ENCODE data around the gene OR56A4.

OR56A4 gene, protein sequence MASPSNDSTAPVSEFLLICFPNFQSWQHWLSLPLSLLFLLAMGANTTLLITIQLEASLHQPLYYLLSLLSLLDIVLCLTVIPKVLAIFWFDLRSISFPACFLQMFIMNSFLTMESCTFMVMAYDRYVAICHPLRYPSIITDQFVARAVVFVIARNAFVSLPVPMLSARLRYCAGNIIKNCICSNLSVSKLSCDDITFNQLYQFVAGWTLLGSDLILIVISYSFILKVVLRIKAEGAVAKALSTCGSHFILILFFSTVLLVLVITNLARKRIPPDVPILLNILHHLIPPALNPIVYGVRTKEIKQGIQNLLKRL

DNA sequence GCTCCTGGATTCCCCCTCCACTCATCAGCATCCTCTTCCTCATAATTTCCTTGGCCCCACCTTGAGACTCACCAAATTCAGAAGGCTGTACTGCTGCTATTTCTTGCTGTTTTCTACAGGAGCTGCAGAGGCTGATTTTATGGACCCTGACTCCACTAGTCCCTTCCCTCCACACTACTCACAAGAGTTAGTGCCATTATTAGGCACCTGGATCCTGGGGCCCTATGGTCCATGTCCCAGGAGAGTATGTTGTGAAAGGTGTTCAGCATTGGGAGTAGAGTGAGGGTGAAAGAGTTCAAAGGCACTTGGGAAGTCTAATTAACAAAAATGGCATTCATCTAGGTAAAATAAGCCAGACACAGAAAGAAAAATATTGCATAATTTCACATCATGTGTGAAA, at the start of gene OR56A4:
Gene OR56A4 (minus strand): TSS at position 101 of the 400 bp plus-strand sequence. CDS start 3,954 bp downstream, outside the sequence.
- Histone ChIP-seq H3K4me1 (ENCODE audit: low read length) (no peaks in the 10 kb centered on the region), H3K9ac (ENCODE audit: low read length) (no peak within 1 kb of the TSS), H3K27me3 (replicated peaks; ENCODE audit: insufficient read depth, low read length) (no peaks in the 10 kb centered on the region), H3K27ac (ENCODE audit: low read length) (no peak within 1 kb of the TSS), H3K9me2 (replicated peaks; ENCODE audit: insufficient read depth, low read length) (no peaks in the 10 kb centered on the region), H3K36me3 (replicated peaks; ENCODE audit: insufficient read depth, low read length) (no peaks in the 10 kb centered on the region), H4K20me1 (ENCODE audit: insufficient read depth, low read length) (no peaks in the 10 kb centered on the region), H2AFZ (ENCODE audit: low read length) (no peak within 1 kb of the TSS), H3K4me3 (ENCODE audit: low read length) (no peak within 1 kb of the TSS), H3K9me3 (replicated peaks; ENCODE audit: insufficient read depth, low read length) (no peaks in the 10 kb centered on the region), H3K4me2 (ENCODE audit: low read depth, low read length) (no peak within 1 kb of the TSS), H3K79me2 (ENCODE audit: low read length) (no peaks in the 10 kb centered on the region), H3F3A (ENCODE audit: insufficient read depth, low read length) (no peaks in the 10 kb centered on the region)
- DNase-seq = no peak
- TF ChIP-seq EZH2phosphoT487 (IDR thresholded peaks at IDR 0.05; ENCODE audit: low read length) (no peak), EZH2 (optimal IDR thresholded peaks at IDR 0.05; ENCODE audit: low read depth, low read length) (no peak)
- TF ChIP-seq, protein P1, sequence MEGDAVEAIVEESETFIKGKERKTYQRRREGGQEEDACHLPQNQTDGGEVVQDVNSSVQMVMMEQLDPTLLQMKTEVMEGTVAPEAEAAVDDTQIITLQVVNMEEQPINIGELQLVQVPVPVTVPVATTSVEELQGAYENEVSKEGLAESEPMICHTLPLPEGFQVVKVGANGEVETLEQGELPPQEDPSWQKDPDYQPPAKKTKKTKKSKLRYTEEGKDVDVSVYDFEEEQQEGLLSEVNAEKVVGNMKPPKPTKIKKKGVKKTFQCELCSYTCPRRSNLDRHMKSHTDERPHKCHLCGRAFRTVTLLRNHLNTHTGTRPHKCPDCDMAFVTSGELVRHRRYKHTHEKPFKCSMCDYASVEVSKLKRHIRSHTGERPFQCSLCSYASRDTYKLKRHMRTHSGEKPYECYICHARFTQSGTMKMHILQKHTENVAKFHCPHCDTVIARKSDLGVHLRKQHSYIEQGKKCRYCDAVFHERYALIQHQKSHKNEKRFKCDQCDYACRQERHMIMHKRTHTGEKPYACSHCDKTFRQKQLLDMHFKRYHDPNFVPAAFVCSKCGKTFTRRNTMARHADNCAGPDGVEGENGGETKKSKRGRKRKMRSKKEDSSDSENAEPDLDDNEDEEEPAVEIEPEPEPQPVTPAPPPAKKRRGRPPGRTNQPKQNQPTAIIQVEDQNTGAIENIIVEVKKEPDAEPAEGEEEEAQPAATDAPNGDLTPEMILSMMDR (IDR thresholded peaks at IDR 0.05; ENCODE audit: low read length) = no peak

DNA sequence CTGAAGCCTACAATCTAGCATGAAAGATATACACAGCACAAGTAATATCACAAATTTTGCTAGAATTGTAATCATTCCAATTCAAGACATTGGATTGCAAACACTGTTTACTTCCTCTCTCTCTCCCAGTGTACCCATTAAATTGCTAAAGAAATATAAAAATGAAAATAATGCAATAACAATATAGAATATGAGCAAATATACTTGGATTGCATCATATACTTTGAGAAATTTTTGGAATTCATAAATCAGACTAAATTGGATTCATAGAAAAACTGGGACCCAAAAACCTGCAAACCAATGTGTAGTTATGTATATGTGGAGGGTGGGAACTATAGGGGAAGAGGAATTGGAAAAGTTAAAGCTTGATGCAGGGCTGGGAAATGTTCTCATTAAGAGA, 48.8 kb upstream of the OR56A4 start:
- Histone ChIP-seq H3K9ac (ENCODE audit: low read length) (no peak overlapping the region), H4K20me1 (ENCODE audit: insufficient read depth, low read length) (no peaks in the 10 kb centered on the region), H3F3A (ENCODE audit: insufficient read depth, low read length) (no peaks in the 10 kb centered on the region), H3K4me2 (ENCODE audit: low read depth, low read length) (no peak overlapping the region), H3K79me2 (ENCODE audit: low read length) (no peaks in the 10 kb centered on the region), H3K4me3 (ENCODE audit: low read length) (no peak overlapping the region), H3K9me2 (replicated peaks; ENCODE audit: insufficient read depth, low read length) (no peaks in the 10 kb centered on the region), H3K9me3 (replicated peaks; ENCODE audit: insufficient read depth, low read length) (no peaks in the 10 kb centered on the region), H3K27me3 (replicated peaks; ENCODE audit: insufficient read depth, low read length) (no peaks in the 10 kb centered on the region), H3K27ac (ENCODE audit: low read length) (no peak overlapping the region), H3K4me1 (ENCODE audit: low read length) (no peaks in the 10 kb centered on the region), H2AFZ (ENCODE audit: low read length) (no peak overlapping the region), H3K36me3 (replicated peaks; ENCODE audit: insufficient read depth, low read length) (no peaks in the 10 kb centered on the region)
- no peak for DNase-seq
- TF ChIP-seq EZH2phosphoT487 (IDR thresholded peaks at IDR 0.05; ENCODE audit: low read length) (no peak), EZH2 (optimal IDR thresholded peaks at IDR 0.05; ENCODE audit: low read depth, low read length) (no peak)
- TF ChIP-seq, protein P1 (IDR thresholded peaks at IDR 0.05; ENCODE audit: low read length) = no peak

DNA sequence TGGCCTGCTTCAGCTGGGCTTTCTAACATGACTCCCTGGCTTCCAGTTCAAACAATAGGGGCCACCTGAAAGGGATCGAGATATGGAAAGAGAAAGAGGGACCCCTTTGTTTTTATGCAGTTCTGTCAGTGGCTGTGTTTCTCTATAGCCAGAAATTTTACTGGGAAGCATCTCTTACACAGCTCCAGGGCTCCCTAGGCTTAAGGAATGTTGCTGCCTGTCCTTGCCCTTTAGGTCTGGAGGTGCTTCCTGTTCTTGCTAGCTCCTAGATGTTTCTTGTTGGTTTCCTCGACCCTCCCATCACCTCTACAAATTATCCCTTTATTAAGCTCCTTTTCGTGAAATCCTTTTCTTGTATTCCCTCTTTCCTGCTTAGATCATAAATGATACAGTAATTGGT, 45.6 kb upstream of the OR56A4 start:
- Histone ChIP-seq H3K9me3 (replicated peaks; ENCODE audit: insufficient read depth, low read length) (no peaks in the 10 kb centered on the region), H3K36me3 (replicated peaks; ENCODE audit: insufficient read depth, low read length) (no peaks in the 10 kb centered on the region), H3F3A (ENCODE audit: insufficient read depth, low read length) (no peaks in the 10 kb centered on the region), H4K20me1 (ENCODE audit: insufficient read depth, low read length) (no peaks in the 10 kb centered on the region), H3K9ac (ENCODE audit: low read length) (no peak overlapping the region), H3K4me1 (ENCODE audit: low read length) (no peaks in the 10 kb centered on the region), H3K79me2 (ENCODE audit: low read length) (no peaks in the 10 kb centered on the region), H3K27me3 (replicated peaks; ENCODE audit: insufficient read depth, low read length) (no peaks in the 10 kb centered on the region), H3K9me2 (replicated peaks; ENCODE audit: insufficient read depth, low read length) (no peaks in the 10 kb centered on the region), H2AFZ (ENCODE audit: low read length) (no peak overlapping the region), H3K4me2 (ENCODE audit: low read depth, low read length) (no peak overlapping the region), H3K4me3 (ENCODE audit: low read length) (no peak overlapping the region), H3K27ac (ENCODE audit: low read length) (no peak overlapping the region)
- no peak for DNase-seq
- TF ChIP-seq EZH2 (optimal IDR thresholded peaks at IDR 0.05; ENCODE audit: low read depth, low read length) = no peak
- TF ChIP-seq EZH2phosphoT487 (IDR thresholded peaks at IDR 0.05; ENCODE audit: low read length) = no peak
- TF ChIP-seq, protein P1 (IDR thresholded peaks at IDR 0.05; ENCODE audit: low read length) = no peak
